Measurements from ENCODE around the gene SLIT1. TPM values are rescaled to one million over a fixed set of nuclear protein-coding genes. Genes with fewer than 3 reads are reported as not detected.
"Not testable (repeated sequence)": the region's sequence is repeated elsewhere in the genome, so short reads cannot be mapped to it uniquely, and the experiment has no call there.

SLIT1 gene
- total RNA-seq, 1 donor from 2014 or later = 0.51 TPM

DNA sequence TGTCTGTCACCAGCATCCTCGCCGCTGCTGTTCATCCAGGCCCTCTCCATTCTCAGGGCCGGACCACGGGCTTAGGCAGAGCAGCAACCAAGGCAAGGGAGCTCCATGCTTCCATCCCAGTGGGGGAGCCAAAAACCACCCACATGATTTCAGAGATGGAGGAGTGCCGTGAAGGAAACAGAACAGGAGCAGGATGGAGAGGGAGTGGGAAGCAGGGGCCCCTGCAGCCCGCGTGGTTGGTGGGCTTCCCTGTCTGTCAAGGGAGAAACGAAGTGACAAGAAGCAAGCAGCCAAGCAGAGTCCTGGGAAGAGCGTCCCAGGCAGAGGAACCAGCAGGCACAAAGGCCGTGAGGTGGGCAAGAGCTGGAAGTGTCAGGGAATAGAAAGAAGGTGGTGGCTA, 95.7 kb downstream of the SLIT1 start:
- Mint-ChIP-seq H3K27ac (no peak overlapping the region), H3K27me3 (peaks cover 51% of the 10 kb centered on the region), H3K9me3 (no peaks in the 10 kb centered on the region), H3K36me3 (ENCODE audit: low read depth) (no peaks in the 10 kb centered on the region), H3K4me3 (no peak overlapping the region), H3K4me1 (peaks cover 4% of the 10 kb centered on the region)
- DNase-seq = no peak
- ChIA-PET POLR2A (no interaction called here), CTCF (no interaction called here)
- TF ChIP-seq, protein P1, sequence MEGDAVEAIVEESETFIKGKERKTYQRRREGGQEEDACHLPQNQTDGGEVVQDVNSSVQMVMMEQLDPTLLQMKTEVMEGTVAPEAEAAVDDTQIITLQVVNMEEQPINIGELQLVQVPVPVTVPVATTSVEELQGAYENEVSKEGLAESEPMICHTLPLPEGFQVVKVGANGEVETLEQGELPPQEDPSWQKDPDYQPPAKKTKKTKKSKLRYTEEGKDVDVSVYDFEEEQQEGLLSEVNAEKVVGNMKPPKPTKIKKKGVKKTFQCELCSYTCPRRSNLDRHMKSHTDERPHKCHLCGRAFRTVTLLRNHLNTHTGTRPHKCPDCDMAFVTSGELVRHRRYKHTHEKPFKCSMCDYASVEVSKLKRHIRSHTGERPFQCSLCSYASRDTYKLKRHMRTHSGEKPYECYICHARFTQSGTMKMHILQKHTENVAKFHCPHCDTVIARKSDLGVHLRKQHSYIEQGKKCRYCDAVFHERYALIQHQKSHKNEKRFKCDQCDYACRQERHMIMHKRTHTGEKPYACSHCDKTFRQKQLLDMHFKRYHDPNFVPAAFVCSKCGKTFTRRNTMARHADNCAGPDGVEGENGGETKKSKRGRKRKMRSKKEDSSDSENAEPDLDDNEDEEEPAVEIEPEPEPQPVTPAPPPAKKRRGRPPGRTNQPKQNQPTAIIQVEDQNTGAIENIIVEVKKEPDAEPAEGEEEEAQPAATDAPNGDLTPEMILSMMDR (IDR thresholded peaks at IDR 0.05) = no peak
- intact Hi-C loops (cut with micrococcal nuclease) = no loop called here
- ATAC-seq (ENCODE audit: low read depth) = no peak

DNA sequence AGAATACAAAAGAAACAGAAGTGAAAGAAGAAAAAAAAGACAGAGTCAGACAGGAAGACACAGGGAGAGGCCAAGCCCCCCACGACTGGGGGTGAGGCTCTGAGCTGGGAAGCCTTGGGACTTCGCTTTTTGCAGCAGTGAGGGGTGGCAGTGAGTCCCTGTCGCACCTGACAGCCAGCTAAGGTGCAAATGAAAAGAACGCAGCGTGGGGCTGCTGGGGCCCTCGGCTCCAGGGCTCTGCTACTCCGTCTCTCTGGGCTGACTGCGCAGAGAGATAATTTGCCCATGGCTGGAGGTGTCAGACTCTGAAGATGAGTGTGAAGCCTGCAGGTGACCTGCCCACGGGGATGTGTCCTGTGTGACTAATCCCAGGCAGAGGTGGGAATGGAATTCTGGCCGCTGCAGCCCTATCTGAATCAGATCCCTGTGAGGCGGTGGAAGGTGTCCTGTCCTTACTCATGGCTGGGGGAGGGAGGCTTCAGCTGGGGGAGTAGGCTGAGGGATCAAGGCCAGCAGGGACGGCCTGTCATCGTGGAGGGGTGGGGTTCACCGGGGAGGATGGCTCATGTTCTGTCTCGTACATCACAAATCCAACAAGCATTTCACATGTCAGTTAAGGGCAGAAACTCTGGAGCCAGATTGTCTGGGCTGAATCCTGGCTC, 96.4 kb downstream of the SLIT1 start:
- no peak overlapping the region for H3K4me3 Mint-ChIP-seq
- no peak overlapping the region for H3K27ac Mint-ChIP-seq
- ATAC-seq (ENCODE audit: low read depth) = no peak
- H3K9me3 Mint-ChIP-seq = no peaks in the 10 kb centered on the region
- H3K27me3 Mint-ChIP-seq = peaks cover 49% of the 10 kb centered on the region
- intact Hi-C loops (cut with micrococcal nuclease) = no loop called here
- POLR2A ChIA-PET = no interaction called here
- CTCF ChIA-PET = no interaction called here
- peaks cover 4% of the 10 kb centered on the region for H3K4me1 Mint-ChIP-seq
- no peaks in the 10 kb centered on the region for H3K36me3 Mint-ChIP-seq (ENCODE audit: low read depth)
- TF ChIP-seq, protein P1 (IDR thresholded peaks at IDR 0.05) = no peak
- no peak for DNase-seq

DNA sequence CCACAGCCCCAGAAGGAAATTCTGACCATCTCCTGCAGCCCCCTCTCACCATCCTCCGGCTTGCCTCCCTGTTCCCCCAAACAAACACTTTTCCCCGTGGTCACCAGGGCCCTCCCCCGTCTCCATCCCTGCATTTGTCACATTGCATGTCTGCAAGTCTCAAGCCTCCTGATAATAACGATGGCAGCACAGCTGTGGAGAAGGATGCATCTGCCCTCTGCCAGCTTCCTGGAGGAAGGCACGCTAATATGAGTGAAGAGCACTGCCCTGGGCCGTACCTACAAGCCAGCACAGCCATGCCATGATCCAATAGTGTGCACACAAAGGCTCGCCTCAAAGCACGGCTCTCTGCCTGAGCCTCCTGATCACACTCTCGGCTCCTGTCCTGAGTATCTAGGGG, 98.5 kb downstream of the SLIT1 start:
- TF ChIP-seq, protein P1 (IDR thresholded peaks at IDR 0.05) = no peak
- intact Hi-C loops (cut with micrococcal nuclease) = no loop called here
- ChIA-PET POLR2A (no interaction called here), CTCF (interaction anchor here (1.0 kb wide), 1 partner anchor 14 kb away, joined by 4 read pairs; no protein-coding TSS in a partner anchor)
- DNase-seq (no peak), ATAC-seq (ENCODE audit: low read depth) (no peak)
- H3K4me1 Mint-ChIP-seq = peaks cover 4% of the 10 kb centered on the region
- H3K27ac Mint-ChIP-seq = no peak overlapping the region
- peaks cover 50% of the 10 kb centered on the region for H3K27me3 Mint-ChIP-seq
- no peak overlapping the region for H3K4me3 Mint-ChIP-seq
- H3K9me3 Mint-ChIP-seq = no peaks in the 10 kb centered on the region
- no peaks in the 10 kb centered on the region for H3K36me3 Mint-ChIP-seq (ENCODE audit: low read depth)

DNA sequence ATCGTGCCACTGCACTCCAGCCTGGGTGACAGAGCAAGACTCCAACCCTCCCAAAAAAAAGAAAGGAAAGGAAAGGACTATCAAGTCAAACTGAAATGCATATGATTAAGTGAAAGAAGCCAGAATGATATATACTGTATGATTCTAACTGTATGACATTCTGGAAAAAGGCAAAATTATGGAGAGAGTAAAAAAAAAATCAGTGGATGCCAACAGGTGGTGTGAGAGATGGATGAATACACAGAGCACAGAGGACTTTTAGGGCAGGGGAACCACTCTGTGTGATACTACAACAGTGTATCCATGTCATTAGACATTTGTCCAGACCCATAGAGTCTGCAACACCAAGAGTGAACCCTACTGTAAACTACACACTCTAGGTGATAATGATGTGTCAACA, 99.2 kb downstream of the SLIT1 start:
- Mint-ChIP-seq H3K9me3 (no peaks in the 10 kb centered on the region), H3K4me1 (peaks cover 4% of the 10 kb centered on the region), H3K27ac (no peak overlapping the region), H3K36me3 (ENCODE audit: low read depth) (no peaks in the 10 kb centered on the region), H3K27me3 (peaks cover 52% of the 10 kb centered on the region), H3K4me3 (no peak overlapping the region)
- POLR2A ChIA-PET = no interaction called here
- TF ChIP-seq, protein P1 (IDR thresholded peaks at IDR 0.05) = no peak
- DNase-seq = no peak
- intact Hi-C loops (cut with micrococcal nuclease) = no loop called here
- CTCF ChIA-PET = no interaction called here
- ATAC-seq (ENCODE audit: low read depth) = no peak

DNA sequence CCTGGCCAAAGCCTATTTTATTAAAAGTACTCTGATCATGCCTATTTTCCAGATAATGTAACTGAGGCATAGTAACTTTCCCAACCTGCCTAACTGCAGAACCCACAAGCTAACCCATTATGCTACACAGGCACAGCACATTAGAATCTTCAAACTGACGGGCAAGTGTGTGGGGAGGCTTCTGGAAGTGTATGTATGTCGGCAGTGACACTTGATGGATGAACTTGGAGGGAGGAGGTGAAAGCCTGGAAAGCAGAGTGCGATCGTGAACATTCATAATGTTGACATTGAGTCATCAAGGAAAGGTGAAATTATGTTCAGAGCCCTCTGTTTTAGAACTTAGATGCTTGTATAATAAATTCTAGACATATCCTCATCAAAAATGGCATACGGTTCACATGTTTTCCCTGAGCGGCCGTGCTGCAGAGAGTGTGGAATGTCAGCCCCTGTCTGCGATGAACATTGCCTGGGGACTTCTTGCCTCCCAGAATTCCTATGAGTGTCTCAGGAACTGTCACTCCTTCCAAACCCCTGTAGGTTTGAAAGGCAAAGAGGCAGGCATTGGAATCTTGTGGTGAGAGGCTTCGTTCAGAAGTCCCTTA, 102.4 kb downstream of the SLIT1 start:
- Mint-ChIP-seq H3K9me3 (no peaks in the 10 kb centered on the region), H3K4me3 (no peak overlapping the region), H3K27me3 (peaks cover 47% of the 10 kb centered on the region), H3K27ac (no peak overlapping the region), H3K36me3 (ENCODE audit: low read depth) (no peaks in the 10 kb centered on the region), H3K4me1 (no peaks in the 10 kb centered on the region)
- no peak for ATAC-seq (ENCODE audit: low read depth)
- POLR2A ChIA-PET = no interaction called here
- no peak for DNase-seq
- intact Hi-C loops (cut with micrococcal nuclease) = no loop called here
- CTCF ChIA-PET = interaction anchor here (0.8 to 3.3 kb wide), 4 partner anchors 11 to 1583 kb away, joined by 3 to 19 read pairs (median 4); no protein-coding TSS in a partner anchor
- TF ChIP-seq, protein P1 (IDR thresholded peaks at IDR 0.05) = no peak

DNA sequence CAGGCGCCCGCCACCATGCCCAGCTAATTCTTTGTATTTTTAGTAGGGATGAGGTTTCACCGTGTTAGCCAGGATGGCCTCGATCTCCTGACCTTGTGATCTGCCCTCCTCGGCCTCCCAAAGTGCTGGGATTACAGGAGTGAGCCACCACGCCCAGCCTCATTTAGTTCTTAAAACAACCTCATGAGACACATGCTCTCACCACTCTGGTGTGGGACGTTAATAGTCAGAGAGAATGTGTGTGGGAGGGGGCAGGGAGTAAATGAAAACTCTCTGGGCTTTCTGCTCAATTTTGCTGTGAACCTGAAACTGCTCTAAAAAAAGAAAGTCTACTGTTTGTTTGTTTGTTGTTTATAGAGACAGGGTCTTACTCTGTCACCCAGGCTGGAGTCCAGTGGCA, 103.2 kb downstream of the SLIT1 start:
- DNase-seq; H3K4me1 Mint-ChIP-seq; ATAC-seq (ENCODE audit: low read depth); H3K4me3 Mint-ChIP-seq; H3K27ac Mint-ChIP-seq; POLR2A ChIA-PET; intact Hi-C loops (cut with micrococcal nuclease); H3K36me3 Mint-ChIP-seq (ENCODE audit: low read depth); H3K9me3 Mint-ChIP-seq: not testable (repeated sequence)
- H3K27me3 Mint-ChIP-seq = peaks cover 45% of the 10 kb centered on the region
- CTCF ChIA-PET = interaction anchor here (0.8 to 3.9 kb wide), 7 partner anchors 10 to 1584 kb away, joined by 3 to 29 read pairs (median 4); no protein-coding TSS in a partner anchor

Measured in activated B cell treated with CpG ODN at 0.5 μM for 24 hours (primary cell).